ENCODE results near the gene ASTL. TPM values are rescaled to one million over a fixed set of nuclear protein-coding genes. Genes with fewer than 3 reads are reported as not detected.

Gene ASTL
- total and polyA plus RNA-seq, 9 of the 15 experiments (the other 6 are each of a cell fraction or from before 2014, with no cell fraction given), result not detected

DNA sequence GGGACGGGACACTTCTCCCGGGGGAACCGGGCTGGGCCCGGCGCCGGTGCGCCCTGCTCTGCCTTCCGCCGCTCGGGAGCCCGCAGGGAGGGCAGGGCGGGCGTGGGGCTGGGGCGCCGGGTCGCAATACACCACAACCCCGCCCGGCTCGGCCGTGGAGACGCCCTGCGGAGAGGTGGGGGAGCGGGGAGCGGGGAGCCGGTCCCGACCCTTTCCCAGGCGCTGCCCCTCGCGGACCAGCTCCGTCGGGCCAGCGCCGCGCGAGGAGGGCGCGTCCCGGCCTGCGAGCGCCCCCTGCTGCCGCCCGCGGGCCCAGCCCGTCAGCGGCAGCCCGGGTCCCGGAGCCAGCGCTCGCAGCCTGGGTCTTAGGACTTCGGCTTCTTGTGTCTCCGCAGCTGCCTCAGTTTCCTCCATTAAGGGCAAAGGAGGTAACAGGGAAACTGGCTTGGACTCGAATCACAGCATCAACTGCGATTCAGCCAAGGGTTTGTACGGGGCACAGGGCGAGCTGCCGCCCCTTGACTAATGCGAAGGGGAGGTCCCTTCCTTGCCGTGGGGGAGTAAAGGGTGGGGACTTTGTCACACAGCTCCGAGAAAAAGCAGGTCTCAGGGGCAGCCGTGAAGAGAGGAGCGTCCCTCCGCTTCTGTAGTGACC is 21.3 kb downstream of the ASTL start (continued):
- peak; percentile 20 for TF ChIP-seq HMGN3 (IDR thresholded peaks at IDR 0.05; ENCODE audit: borderline replicate concordance, extremely low read depth, insufficient read length, low read depth, low read length)
- 0 out of 2 replicates have a peak, but pooled peaks have one; percentile 23 for TF ChIP-seq ZBTB7A (IDR thresholded peaks at IDR 0.05; ENCODE audit: borderline replicate concordance, control insufficient read depth, low read depth, low read length)
- TF ChIP-seq, protein P1, sequence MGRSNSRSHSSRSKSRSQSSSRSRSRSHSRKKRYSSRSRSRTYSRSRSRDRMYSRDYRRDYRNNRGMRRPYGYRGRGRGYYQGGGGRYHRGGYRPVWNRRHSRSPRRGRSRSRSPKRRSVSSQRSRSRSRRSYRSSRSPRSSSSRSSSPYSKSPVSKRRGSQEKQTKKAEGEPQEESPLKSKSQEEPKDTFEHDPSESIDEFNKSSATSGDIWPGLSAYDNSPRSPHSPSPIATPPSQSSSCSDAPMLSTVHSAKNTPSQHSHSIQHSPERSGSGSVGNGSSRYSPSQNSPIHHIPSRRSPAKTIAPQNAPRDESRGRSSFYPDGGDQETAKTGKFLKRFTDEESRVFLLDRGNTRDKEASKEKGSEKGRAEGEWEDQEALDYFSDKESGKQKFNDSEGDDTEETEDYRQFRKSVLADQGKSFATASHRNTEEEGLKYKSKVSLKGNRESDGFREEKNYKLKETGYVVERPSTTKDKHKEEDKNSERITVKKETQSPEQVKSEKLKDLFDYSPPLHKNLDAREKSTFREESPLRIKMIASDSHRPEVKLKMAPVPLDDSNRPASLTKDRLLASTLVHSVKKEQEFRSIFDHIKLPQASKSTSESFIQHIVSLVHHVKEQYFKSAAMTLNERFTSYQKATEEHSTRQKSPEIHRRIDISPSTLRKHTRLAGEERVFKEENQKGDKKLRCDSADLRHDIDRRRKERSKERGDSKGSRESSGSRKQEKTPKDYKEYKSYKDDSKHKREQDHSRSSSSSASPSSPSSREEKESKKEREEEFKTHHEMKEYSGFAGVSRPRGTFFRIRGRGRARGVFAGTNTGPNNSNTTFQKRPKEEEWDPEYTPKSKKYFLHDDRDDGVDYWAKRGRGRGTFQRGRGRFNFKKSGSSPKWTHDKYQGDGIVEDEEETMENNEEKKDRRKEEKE (IDR thresholded peaks at IDR 0.05; ENCODE audit: borderline replicate concordance in 1 of 2, control insufficient read depth in 1 of 2, low read depth in 2 of 2, low read length in 1 of 2), result no peak
- TF ChIP-seq, protein P2, sequence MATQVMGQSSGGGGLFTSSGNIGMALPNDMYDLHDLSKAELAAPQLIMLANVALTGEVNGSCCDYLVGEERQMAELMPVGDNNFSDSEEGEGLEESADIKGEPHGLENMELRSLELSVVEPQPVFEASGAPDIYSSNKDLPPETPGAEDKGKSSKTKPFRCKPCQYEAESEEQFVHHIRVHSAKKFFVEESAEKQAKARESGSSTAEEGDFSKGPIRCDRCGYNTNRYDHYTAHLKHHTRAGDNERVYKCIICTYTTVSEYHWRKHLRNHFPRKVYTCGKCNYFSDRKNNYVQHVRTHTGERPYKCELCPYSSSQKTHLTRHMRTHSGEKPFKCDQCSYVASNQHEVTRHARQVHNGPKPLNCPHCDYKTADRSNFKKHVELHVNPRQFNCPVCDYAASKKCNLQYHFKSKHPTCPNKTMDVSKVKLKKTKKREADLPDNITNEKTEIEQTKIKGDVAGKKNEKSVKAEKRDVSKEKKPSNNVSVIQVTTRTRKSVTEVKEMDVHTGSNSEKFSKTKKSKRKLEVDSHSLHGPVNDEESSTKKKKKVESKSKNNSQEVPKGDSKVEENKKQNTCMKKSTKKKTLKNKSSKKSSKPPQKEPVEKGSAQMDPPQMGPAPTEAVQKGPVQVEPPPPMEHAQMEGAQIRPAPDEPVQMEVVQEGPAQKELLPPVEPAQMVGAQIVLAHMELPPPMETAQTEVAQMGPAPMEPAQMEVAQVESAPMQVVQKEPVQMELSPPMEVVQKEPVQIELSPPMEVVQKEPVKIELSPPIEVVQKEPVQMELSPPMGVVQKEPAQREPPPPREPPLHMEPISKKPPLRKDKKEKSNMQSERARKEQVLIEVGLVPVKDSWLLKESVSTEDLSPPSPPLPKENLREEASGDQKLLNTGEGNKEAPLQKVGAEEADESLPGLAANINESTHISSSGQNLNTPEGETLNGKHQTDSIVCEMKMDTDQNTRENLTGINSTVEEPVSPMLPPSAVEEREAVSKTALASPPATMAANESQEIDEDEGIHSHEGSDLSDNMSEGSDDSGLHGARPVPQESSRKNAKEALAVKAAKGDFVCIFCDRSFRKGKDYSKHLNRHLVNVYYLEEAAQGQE (IDR thresholded peaks at IDR 0.05; ENCODE audit: borderline replicate concordance), result peak; percentile 87
- TF ChIP-seq, protein P2 (CRISPR knock-in tag; IDR thresholded peaks at IDR 0.05; ENCODE audit: low read depth), result no peak
- no peak for TF ChIP-seq MTF1 (CRISPR knock-in tag; IDR thresholded peaks at IDR 0.05; ENCODE audit: borderline replicate concordance)
- no peak for TF ChIP-seq ZNF282 (CRISPR knock-in tag; IDR thresholded peaks at IDR 0.05)
- TF ChIP-seq CXXC5 (CRISPR knock-in tag; IDR thresholded peaks at IDR 0.05), result peak; percentile 48; the same call in 1 of the 2 replicates
- 0 out of 2 replicates have a peak, but pooled peaks have one; percentile 35 for TF ChIP-seq FOXP1 (CRISPR knock-in tag; IDR thresholded peaks at IDR 0.05)
- peak; percentile 17 for TF ChIP-seq CCNT2 (IDR thresholded peaks at IDR 0.05; ENCODE audit: borderline replicate concordance, extremely low read depth, insufficient read length, low read depth, low read length)
- peak; percentile 53; the same call in 1 of the 2 replicates for TF ChIP-seq SIN3B (IDR thresholded peaks at IDR 0.05; ENCODE audit: low read depth)
- TF ChIP-seq NFIC (IDR thresholded peaks at IDR 0.05), result 0 out of 2 replicates have a peak, but pooled peaks have one; percentile 38
- 0 out of 4 replicates have a peak, but pooled peaks of 1 of the 2 experiments have one; percentile 24 for TF ChIP-seq RCOR1 (IDR thresholded peaks at IDR 0.05; ENCODE audit: borderline replicate concordance in 1 of 2, low read depth in 2 of 2, low read length in 2 of 2)
- TF ChIP-seq RAD21 (CRISPR knock-in tag; conservative IDR thresholded peaks at IDR 0.05 in 1 of 2, IDR thresholded peaks at IDR 0.05 in 1 of 2), result peak; percentile 80 to 93
- peak; percentile 58 for TF ChIP-seq L3MBTL2 (IDR thresholded peaks at IDR 0.05)
